HG03280 (cell line): ENCODE data around the gene PRKN.

Source experiments
- ATAC-seq: cut with Tn5 transposase; IDR thresholded peaks from one replicate; pipeline ENCODE4 v1.9.1; 2021; ENCODE audit warnings: mild to moderate bottlenecking, moderate library complexity; ENCODE audit not compliant: unreplicated experiment

The PRKN gene

GRCh38 chr6:161444464-161444863 lies 1283.1 kb downstream of the PRKN start:
- ATAC-seq: no peak

DNA sequence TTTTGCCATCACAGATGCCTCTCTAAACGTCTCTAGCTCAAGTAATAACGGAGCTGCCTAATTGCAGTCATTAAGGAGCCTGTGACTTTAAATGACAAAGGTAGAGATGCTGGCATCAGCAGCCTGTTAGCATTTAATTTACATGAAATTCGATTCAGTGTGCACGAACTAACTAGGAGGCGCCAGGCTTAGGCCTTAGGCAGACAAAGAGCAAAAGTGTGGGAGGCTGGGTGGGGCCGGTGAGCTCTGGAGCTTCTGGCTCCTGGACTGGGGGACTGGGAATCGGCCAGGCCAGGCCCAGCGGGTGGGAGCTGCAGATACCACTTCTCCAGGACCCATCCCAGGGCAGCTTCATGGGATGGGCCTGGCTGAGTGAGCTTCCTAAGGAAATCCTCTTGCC lies 1283.7 kb downstream of the PRKN start:
- no peak for ATAC-seq

GRCh38 chr6:161442420-161442819 lies 1285.1 kb downstream of the PRKN start:
- ATAC-seq: no peak

- ATAC-seq: no peak
Measured at GRCh38 chr6:161440299-161440698, 1287.3 kb downstream of the PRKN start.

DNA sequence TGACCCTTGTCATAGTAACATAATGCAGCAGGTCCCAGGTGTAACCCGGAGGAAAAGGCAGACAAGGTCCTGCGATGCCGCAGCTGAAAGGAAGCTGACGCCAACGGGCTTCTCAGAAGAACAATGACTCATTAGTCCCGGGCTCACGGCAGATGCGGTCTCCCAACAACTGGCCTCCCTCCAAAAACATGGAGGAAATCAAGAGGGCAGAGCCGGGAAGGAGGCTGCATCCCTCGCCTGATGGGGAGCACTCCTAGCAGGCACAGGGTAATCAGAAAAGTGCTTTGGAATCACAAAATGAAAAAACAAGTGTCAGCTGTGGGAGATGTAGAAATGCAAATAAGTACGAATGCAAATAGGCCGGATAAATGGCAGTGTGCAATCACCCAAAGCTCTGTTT lies 1288.5 kb downstream of the PRKN start:
- ATAC-seq: no peak

DNA sequence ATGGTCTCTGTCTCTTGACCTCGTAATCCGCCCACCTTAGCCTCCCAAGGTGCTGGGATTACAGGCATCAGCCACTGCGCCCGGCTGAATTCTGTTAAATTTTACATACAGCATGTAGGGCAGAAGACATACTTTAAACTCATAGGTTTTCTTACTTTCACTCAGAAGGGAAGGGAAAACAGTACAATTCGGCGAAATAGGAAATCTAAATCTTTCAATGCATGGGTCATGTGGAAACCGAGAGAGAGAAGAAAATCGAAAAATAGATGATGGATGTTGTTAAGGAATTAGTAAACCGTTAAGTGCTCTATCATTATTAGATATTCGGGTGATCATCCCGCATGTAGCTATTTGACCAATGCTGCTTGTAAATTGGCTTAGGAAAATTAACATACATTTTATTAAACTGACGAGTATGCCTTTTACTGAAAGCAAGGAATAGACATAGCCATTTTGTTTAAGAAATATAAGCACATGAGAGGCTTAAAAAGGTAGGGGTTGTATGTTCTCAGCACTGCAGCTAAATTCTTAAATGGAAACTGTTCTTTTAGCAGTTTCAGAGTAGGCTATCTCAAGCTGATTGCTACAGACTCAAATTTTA lies 1289.0 kb downstream of the PRKN start:
- no peak for ATAC-seq

DNA sequence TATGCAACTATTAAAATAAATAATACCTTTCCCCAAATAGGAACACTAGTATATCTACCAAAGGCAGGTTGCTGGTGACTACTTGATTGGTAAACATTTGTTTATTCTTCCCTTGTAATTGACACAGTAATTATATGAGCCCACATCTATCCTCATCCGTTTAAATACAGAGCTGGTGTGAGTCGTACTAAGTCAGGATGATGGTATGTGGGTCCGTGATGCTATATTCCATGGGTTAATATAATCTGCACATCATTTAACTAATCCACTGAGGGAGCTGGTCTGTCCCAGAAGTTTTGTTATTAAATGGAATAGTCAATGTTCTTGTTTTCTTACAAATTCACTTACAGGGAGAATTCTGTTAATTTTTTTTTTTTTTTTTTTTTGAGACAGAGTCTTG lies 1289.7 kb downstream of the PRKN start:
- ATAC-seq: no peak

DNA sequence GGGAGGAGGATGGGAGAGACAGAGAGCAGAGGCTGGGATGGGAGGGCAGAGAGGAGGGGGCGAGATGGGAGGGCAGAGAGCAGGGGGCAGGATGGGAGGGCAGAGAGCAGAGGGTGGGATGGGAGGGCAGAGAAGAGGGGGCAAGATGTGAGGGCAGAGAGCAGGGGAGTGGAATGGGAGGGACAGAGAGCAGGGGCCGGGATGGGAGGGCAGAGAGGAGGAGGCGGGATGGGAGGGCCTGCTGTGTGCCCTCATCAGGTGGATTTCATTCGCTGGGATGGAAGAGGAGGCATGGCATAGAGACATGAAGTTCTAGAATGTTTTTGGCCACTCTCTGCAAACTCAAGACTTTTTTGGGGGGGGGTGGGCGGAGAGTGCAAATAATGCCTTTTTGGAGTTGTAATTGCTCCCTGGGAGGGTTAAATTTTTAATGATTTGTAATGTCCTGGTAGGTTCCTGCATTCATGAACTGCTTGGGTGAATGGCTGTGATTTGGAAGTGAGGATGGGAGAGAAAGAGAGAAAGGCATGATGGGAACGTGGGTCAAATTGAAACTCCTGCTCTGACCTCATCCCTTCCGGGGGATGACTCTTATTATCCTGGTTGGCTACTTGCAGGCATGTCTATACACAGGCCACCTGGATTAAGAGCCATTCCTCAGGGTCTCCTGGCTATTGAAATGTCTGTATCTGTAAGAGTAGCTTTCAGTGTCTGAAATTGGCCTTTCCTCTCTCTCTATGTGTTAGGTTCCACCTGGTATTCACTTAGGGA lies 1291.3 kb downstream of the PRKN start:
- ATAC-seq: no peak

- no peak for ATAC-seq
Measured at GRCh38 chr6:161435748-161436070, 1291.9 kb downstream of the PRKN start.

- no peak for ATAC-seq
Measured at GRCh38 chr6:161434921-161435747, 1292.4 kb downstream of the PRKN start.

DNA sequence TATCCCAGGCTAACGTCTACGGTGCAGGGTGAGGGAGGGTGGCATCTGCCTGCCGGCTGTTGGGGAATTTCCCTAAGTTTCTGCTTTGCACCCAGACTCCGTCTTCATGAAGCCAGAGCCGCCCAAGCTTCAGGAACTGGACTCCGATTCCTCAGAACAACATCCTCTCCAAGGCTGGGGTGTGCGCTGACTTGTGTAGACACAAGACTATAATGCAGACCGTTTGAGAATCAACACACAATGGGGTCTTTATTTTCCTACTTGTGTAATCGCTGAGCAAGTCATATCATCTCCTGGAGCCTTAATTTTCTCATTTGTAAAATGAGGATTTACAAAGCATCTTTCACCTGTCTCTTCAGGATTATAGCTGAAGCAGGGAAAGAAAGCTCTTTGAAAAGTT lies 1293.2 kb downstream of the PRKN start:
- no peak for ATAC-seq

GRCh38 chr6:161432546-161432945 lies 1295.0 kb downstream of the PRKN start:
- ATAC-seq: no peak

GRCh38 chr6:161429921-161430490 lies 1297.6 kb downstream of the PRKN start:
- ATAC-seq: no peak

DNA sequence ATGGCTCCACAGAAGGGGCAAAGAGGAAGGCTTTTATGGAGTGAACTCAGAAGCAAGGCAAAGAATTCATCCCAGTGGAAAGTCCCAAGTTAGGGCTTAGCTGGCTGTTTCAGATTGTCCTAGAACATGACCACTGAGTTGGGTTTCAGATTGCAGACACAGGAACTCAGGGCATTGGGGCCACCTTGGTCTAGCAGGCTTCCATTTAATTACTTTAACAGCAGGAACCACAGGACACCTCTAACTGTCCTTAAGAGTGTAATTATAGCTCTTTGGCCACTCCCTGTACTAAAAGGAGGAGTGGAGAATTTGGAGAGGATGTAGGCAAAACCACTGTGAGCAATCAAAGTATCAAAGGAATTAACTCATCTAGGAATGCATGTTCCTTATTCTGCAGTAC lies 1303.1 kb downstream of the PRKN start:
- no peak for ATAC-seq

- no peak for ATAC-seq
Measured at GRCh38 chr6:161422710-161423680, 1304.6 kb downstream of the PRKN start.

DNA sequence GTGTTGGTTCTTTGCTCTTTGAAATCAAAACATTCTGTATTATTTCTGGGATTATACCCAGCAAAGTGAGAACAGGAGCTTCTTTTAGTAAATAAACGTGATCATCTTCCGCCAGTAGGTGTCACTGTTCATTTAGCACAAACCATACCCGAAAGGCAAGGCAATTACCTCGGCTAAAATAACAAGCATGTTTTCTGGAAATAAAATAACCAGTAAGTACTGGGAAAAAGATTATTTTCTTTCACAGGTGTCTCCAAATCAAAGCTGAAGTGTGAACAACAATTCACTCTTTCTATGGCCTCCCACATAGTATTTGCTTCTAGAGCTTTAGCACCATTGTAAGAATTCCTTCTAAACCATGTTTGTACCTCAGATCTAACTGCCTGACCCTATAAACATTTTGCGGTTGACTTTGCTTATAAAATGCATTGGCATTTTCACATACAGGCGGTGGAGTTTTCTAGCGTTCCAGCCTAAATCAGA lies 1309.1 kb downstream of the PRKN start:
- no peak for ATAC-seq

GRCh38 chr6:161417717-161418462 lies 1309.7 kb downstream of the PRKN start:
- ATAC-seq: no peak

DNA sequence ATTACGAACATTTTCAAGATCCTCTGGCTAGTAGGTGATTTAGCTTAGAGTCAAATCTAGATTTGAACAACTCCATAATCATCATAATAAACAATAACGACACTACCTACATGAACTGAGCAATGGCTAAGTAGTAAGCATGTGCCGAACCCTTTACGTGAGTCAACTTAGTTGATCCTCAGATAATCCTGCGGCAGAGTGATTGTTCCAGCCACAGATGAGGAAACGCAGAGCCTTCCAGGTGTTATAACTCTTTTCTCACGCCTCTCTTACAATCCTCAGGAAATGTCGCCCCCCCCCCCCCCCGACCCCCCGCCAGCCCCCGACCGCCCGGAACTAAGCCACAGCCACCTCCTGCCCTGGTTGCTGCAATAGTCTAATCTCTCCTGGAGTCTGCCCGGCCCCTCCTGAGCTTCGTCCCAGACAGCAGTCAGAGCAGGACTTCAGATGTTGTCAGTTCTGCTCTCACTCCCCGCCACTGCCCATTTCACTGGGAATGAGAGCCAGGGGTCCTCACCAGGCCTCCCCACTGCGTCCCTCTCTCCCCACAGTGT lies 1312.2 kb downstream of the PRKN start:
- no peak for ATAC-seq

- no peak for ATAC-seq
Measured at GRCh38 chr6:161414707-161415106, 1312.9 kb downstream of the PRKN start.
